PC-3 (cell line): Measurements from ENCODE around the gene AP3B1.

Source experiments
- CTCF ChIP-seq: fragments of 300-600 bp; sonication (generic); conservative IDR thresholded peaks from 2 replicates; pipeline ENCODE4 v1.5.1; 2017; ENCODE audit warnings: antibody characterized with exemption, low read depth, mild to moderate bottlenecking, low read length
- EZH2 ChIP-seq: fragments of 300-600 bp; sonication (generic); IDR thresholded peaks from one replicate; pipeline ENCODE4 v1.6.1; 2017; ENCODE audit warnings: antibody characterized with exemption, mild to moderate bottlenecking, low read length; ENCODE audit not compliant: unreplicated experiment

GRCh38 chr5:78019744-78020143 lies 274.8 kb downstream of the AP3B1 start:
- TF ChIP-seq EZH2 (no peak), CTCF (no peak)
